Measurements from ENCODE around the gene PID1.

The PID1 gene

DNA sequence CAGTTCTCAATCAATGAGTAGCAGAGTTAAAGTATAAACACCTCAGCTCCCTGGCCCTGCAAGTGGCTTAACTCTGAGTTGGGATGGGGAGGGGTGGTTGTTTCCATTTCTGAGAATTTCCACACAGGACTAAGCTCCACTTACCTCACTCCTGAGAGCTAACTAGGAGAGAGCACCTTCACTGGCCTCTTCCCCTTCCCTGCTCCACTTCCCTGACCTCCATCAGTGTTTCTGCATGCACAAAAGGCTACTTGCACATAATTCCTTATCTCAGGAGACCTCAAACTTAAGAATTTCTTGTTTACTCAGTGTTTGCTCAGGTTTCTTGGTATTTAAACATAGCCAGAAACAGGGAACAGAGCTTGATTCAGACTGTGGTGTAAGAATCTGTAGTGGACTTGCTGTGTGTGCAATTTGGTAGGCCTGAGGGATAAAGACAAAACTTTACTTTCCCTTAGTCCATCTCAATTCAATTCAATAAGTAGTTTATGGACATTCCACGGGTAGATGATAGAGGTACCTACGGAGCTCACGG lies 97.2 kb downstream of the PID1 start:
- H3K79me2 ChIP-seq (ENCODE audit: low read length) = no peaks in the 10 kb centered on the region
- no peak overlapping the region for H3K9ac ChIP-seq (ENCODE audit: low read length)
- no peak for DNase-seq
- no peaks in the 10 kb centered on the region for H3K9me3 ChIP-seq (replicated peaks; ENCODE audit: insufficient read depth, low read length)
- H3K27me3 ChIP-seq (replicated peaks; ENCODE audit: insufficient read depth, low read length) = no peaks in the 10 kb centered on the region
- H3F3A ChIP-seq (ENCODE audit: insufficient read depth, low read length) = no peaks in the 10 kb centered on the region
- no peak overlapping the region for H2AFZ ChIP-seq (ENCODE audit: low read length)
- TF ChIP-seq EZH2phosphoT487 (IDR thresholded peaks at IDR 0.05; ENCODE audit: low read length) = no peak
- no peak for TF ChIP-seq EZH2 (optimal IDR thresholded peaks at IDR 0.05; ENCODE audit: low read depth, low read length)
- TF ChIP-seq, protein P1, sequence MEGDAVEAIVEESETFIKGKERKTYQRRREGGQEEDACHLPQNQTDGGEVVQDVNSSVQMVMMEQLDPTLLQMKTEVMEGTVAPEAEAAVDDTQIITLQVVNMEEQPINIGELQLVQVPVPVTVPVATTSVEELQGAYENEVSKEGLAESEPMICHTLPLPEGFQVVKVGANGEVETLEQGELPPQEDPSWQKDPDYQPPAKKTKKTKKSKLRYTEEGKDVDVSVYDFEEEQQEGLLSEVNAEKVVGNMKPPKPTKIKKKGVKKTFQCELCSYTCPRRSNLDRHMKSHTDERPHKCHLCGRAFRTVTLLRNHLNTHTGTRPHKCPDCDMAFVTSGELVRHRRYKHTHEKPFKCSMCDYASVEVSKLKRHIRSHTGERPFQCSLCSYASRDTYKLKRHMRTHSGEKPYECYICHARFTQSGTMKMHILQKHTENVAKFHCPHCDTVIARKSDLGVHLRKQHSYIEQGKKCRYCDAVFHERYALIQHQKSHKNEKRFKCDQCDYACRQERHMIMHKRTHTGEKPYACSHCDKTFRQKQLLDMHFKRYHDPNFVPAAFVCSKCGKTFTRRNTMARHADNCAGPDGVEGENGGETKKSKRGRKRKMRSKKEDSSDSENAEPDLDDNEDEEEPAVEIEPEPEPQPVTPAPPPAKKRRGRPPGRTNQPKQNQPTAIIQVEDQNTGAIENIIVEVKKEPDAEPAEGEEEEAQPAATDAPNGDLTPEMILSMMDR (IDR thresholded peaks at IDR 0.05; ENCODE audit: low read length) = no peak
- no peaks in the 10 kb centered on the region for H3K4me1 ChIP-seq (ENCODE audit: low read length)
- H3K4me3 ChIP-seq (ENCODE audit: low read length) = no peak overlapping the region
- H3K27ac ChIP-seq (ENCODE audit: low read length) = no peak overlapping the region
- no peaks in the 10 kb centered on the region for H4K20me1 ChIP-seq (ENCODE audit: insufficient read depth, low read length)
- no peak overlapping the region for H3K4me2 ChIP-seq (ENCODE audit: low read depth, low read length)
- no peaks in the 10 kb centered on the region for H3K36me3 ChIP-seq (replicated peaks; ENCODE audit: insufficient read depth, low read length)
- H3K9me2 ChIP-seq (replicated peaks; ENCODE audit: insufficient read depth, low read length) = no peaks in the 10 kb centered on the region

DNA sequence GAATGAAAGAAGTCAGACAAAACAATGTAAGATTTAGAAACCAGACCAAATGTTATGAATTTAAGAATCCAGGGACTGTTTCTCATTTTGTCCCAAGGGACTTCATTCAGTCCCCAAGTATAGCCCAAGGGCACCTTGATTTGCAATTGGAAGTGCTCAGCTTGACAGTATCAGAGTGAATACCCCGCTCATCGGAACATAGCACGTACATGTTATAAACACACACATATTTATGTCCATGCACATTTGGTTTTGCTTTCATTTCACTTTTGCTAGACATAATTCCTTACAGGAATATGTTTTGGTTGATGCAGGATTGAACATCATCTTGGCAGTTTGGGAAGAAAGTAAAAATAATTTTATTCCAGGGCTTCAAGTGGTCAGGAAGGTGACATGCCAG lies 100.2 kb downstream of the PID1 start:
- H3K27ac ChIP-seq (ENCODE audit: low read length) = no peak overlapping the region
- TF ChIP-seq EZH2 (optimal IDR thresholded peaks at IDR 0.05; ENCODE audit: low read depth, low read length) (no peak), EZH2phosphoT487 (IDR thresholded peaks at IDR 0.05; ENCODE audit: low read length) (no peak)
- TF ChIP-seq, protein P1 (IDR thresholded peaks at IDR 0.05; ENCODE audit: low read length) = no peak
- no peak for DNase-seq
- H3K9me2 ChIP-seq (replicated peaks; ENCODE audit: insufficient read depth, low read length) = no peaks in the 10 kb centered on the region
- H3F3A ChIP-seq (ENCODE audit: insufficient read depth, low read length) = no peaks in the 10 kb centered on the region
- H3K9me3 ChIP-seq (replicated peaks; ENCODE audit: insufficient read depth, low read length) = no peaks in the 10 kb centered on the region
- no peaks in the 10 kb centered on the region for H4K20me1 ChIP-seq (ENCODE audit: insufficient read depth, low read length)
- no peaks in the 10 kb centered on the region for H3K4me1 ChIP-seq (ENCODE audit: low read length)
- no peak overlapping the region for H2AFZ ChIP-seq (ENCODE audit: low read length)
- no peak overlapping the region for H3K9ac ChIP-seq (ENCODE audit: low read length)
- H3K36me3 ChIP-seq (replicated peaks; ENCODE audit: insufficient read depth, low read length) = no peaks in the 10 kb centered on the region
- H3K4me3 ChIP-seq (ENCODE audit: low read length) = no peak overlapping the region
- no peak overlapping the region for H3K4me2 ChIP-seq (ENCODE audit: low read depth, low read length)
- no peaks in the 10 kb centered on the region for H3K79me2 ChIP-seq (ENCODE audit: low read length)
- H3K27me3 ChIP-seq (replicated peaks; ENCODE audit: insufficient read depth, low read length) = no peaks in the 10 kb centered on the region

DNA sequence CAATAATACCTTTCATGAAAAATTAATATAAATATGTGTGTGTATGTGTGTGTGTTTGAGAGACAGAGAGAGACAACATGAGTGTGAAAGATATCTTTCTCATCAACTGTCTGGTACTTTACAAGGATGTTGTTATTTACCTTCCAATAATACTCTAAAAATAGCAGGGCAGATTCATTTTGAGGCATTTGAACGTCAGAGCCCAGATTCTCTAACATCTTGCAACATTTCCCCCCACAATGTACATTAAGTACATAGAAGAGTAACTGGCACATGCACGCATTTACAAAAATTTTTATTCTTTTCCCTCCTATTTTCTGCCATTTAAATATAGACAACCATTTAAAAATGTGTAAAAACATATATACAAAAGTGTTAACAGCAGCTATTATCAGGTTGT lies 100.9 kb downstream of the PID1 start:
- Histone ChIP-seq H3K4me2 (ENCODE audit: low read depth, low read length) (no peak overlapping the region), H3K4me3 (ENCODE audit: low read length) (no peak overlapping the region), H2AFZ (ENCODE audit: low read length) (no peak overlapping the region), H3F3A (ENCODE audit: insufficient read depth, low read length) (no peaks in the 10 kb centered on the region), H3K36me3 (replicated peaks; ENCODE audit: insufficient read depth, low read length) (no peaks in the 10 kb centered on the region), H3K9me2 (replicated peaks; ENCODE audit: insufficient read depth, low read length) (no peaks in the 10 kb centered on the region), H3K27me3 (replicated peaks; ENCODE audit: insufficient read depth, low read length) (no peaks in the 10 kb centered on the region), H3K79me2 (ENCODE audit: low read length) (no peaks in the 10 kb centered on the region), H3K4me1 (ENCODE audit: low read length) (no peaks in the 10 kb centered on the region), H3K27ac (ENCODE audit: low read length) (no peak overlapping the region), H3K9ac (ENCODE audit: low read length) (no peak overlapping the region), H3K9me3 (replicated peaks; ENCODE audit: insufficient read depth, low read length) (no peaks in the 10 kb centered on the region), H4K20me1 (ENCODE audit: insufficient read depth, low read length) (no peaks in the 10 kb centered on the region)
- TF ChIP-seq EZH2 (optimal IDR thresholded peaks at IDR 0.05; ENCODE audit: low read depth, low read length) (no peak), EZH2phosphoT487 (IDR thresholded peaks at IDR 0.05; ENCODE audit: low read length) (no peak)
- TF ChIP-seq, protein P1 (IDR thresholded peaks at IDR 0.05; ENCODE audit: low read length) = no peak
- no peak for DNase-seq
